HG02759 (cell line): Measurements from ENCODE around the gene S1PR3.

ENCODE experiments used
- ATAC-seq: cut with Tn5 transposase; IDR thresholded peaks from one replicate; pipeline ENCODE4 v1.9.1; 2021; ENCODE audit warnings: mild to moderate bottlenecking, moderate library complexity; ENCODE audit not compliant: unreplicated experiment

The S1PR3 gene

DNA sequence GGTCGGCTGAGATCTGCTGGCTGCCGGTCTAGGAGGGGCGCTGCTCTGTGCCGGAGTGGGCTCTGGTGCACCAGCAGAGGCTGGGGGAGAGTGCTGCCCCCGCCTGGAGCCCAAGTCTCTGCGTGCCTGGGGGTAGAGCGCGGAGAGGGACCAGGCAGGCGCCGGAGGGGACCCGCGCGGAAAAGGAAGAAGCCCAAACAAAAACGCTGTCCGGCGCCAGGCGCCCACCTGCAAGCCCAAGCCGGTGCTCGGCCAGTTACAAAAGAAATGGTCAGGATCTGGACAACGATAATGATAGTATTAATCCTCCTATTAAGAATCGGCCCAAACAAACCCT is 571 bp upstream of the S1PR3 start:
- no peak for ATAC-seq

DNA sequence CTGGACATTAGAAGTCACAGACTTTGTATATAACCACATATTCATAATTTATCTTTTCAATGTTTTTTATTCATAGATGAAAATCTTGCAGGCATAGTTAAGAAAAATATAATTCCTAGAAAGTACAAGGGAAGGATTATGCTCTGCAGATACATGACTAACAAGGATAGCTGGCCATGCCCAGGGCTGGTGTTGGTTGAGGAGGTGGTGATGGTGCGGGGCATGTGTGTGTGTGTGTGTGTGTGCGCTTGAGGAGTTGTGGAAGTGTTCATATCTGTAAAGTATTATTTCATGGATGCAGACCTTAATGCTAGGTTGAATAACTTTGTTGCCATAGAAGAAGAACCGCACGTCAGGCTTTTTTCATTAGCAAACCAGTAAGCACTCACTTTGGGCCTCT is 1.3 kb downstream of the S1PR3 start:
- no peak for ATAC-seq

GRCh38 chr9:88993327-88993726 is 2.1 kb downstream of the S1PR3 start:
- no peak for ATAC-seq

DNA sequence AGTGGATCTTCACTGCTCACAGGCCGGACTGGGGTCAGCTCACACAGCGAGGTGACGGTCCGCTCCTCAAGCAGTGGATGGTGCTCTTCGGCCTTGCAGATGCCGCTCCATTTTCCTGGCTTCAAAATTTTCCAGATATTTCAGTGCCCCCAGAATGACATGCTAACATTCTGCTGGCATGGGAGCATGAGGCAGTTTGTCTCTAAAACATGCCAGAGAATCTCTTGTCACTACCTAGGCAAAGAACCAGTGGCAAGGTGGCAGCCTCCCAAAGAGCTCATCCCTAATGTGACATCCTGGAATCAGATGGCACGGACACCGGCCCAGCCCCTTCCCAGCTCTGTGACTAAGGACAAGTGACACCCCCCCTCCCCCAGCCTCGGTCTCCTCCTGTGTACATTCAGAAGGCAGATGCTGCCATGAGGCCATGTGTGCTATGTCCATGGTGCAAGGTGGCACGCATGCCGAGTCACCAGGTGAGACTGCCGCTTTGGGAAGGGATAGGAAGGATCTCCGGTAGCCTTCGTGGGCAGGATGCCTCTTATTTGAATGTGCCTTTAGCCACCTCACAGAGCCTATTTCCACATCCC is 2.7 kb downstream of the S1PR3 start:
- no peak for ATAC-seq

- no peak for ATAC-seq
Observed at GRCh38 chr9:88994469-88995199, 3.4 kb downstream of the S1PR3 start.

- no peak for ATAC-seq
Observed at GRCh38 chr9:88995200-88995577, 3.9 kb downstream of the S1PR3 start.

DNA sequence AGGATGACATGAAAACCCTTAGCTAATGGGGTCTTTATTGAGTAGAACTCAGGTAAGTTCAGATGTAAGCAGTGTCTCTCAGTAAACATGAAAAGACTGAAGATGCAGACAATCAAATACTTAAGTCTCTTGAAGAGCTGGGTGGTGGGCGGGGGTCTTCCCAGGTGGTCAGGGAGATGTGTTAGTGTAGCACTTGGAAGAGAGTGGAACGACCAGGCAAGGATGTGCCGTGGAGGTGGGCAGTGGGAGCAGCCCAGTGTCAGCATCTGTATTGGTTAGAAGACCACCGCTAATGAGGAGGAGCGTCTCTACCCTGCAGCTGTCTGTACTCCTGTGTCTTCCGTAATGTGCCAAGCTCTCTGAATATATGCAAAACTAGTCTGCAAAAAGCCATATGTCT is 4.4 kb downstream of the S1PR3 start:
- ATAC-seq = no peak

- no peak for ATAC-seq
Observed at GRCh38 chr9:88996046-88996920, 5.0 kb downstream of the S1PR3 start.

DNA sequence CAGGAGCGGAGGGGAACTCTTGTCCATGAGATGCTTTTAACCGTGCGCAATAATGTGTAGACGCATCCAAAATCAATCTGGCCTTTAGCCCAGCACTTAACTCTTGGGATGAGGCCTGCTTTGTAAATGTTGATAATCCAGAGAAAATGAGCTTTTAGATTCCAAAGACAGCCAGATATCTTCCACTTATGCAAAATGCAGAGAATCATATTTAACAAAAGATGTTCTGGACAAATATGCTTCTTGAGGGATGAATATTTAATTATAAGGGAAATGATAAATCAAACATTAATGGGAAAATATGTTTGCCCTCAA is 5.6 kb downstream of the S1PR3 start:
- ATAC-seq = no peak

- no peak for ATAC-seq
Observed at GRCh38 chr9:88997646-88998045, 6.4 kb downstream of the S1PR3 start.

GRCh38 chr9:88998503-88998902 is 7.2 kb downstream of the S1PR3 start:
- ATAC-seq = no peak

- no peak for ATAC-seq
Observed at GRCh38 chr9:88998911-88999310, 7.6 kb downstream of the S1PR3 start.

- no peak for ATAC-seq
Observed at GRCh38 chr9:89000371-89000781, 9.1 kb downstream of the S1PR3 start.

DNA sequence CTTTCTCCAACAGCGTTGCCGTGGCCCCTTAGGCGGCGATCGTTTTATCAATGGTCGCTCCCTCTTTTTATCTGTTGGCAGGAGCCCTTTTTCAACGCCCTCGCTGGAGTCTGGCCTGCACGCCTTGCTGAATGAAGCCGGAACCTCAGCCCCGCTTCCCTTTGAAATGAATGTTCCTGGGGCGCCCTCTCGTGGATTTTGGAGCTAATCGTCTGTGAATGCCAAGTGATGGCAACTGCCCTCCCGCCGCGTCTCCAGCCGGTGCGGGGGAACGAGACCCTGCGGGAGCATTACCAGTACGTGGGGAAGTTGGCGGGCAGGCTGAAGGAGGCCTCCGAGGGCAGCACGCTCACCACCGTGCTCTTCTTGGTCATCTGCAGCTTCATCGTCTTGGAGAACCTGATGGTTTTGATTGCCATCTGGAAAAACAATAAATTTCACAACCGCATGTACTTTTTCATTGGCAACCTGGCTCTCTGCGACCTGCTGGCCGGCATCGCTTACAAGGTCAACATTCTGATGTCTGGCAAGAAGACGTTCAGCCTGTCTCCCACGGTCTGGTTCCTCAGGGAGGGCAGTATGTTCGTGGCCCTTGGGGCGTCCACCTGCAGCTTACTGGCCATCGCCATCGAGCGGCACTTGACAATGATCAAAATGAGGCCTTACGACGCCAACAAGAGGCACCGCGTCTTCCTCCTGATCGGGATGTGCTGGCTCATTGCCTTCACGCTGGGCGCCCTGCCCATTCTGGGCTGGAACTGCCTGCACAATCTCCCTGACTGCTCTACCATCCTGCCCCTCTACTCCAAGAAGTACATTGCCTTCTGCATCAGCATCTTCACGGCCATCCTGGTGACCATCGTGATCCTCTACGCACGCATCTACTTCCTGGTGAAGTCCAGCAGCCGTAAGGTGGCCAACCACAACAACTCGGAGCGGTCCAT is 10.0 kb downstream of the S1PR3 start:
- ATAC-seq = peak; percentile 79

- no peak for ATAC-seq
Observed at GRCh38 chr9:89001917-89002540, 10.8 kb downstream of the S1PR3 start.

GRCh38 chr9:89002987-89003386 is 11.7 kb downstream of the S1PR3 start:
- ATAC-seq = no peak

- ATAC-seq = no peak
Observed at GRCh38 chr9:89005323-89005722, 14.1 kb downstream of the S1PR3 start.

- ATAC-seq = no peak
Observed at GRCh38 chr9:89006267-89006666, 15.0 kb downstream of the S1PR3 start.

GRCh38 chr9:89006996-89007967 is 16.0 kb downstream of the S1PR3 start:
- no peak for ATAC-seq
